K562 (cell line): ENCODE data around the gene PMM1. TPM values are rescaled to one million over a fixed set of nuclear protein-coding genes. Genes with fewer than 3 reads are reported as not detected.
A peak's percentile ranks its signal among the peaks of the same experiment; 100 is the strongest.

Experiments
- ATAC-seq: fragments of 200-7000 bp; cut with Tn5 transposase; 3 replicates; pipeline ENCODE4 v1.9.1; 2020; ENCODE audit warnings: moderate library complexity
- BruUV-seq: library from RNA; stranded (reverse); fragments of 400-500 nt; replicated peaks from 2 replicates; lab custom pipeline; 2021; lab: Mats Ljungman, UMichigan
- CTCF ChIA-PET: fragments of 300-600 bp; formaldehyde crosslinking; extraction: SDS; loops from one replicate; lab custom pipeline; 2021; ENCODE audit warnings: low intra/inter-chr PET ratio; lab: Yijun Ruan, JAX
- POLR2A ChIA-PET: fragments of 300-600, 350-650 bp; sonication (Branson Sonifier 250); formaldehyde crosslinking; extraction: SDS; loops from one replicate; lab custom pipeline; 2021; ENCODE audit warnings: antibody characterized with exemption, inconsistent platforms; lab: Yijun Ruan, JAX
- DNase-seq, 4 experiments: peaks; one replicate each; pipeline versions ENCODE4 v3.0.0 to v3.0.0-alpha.2; 2011 to 2018; ENCODE audit warnings: low spot score in 3 of 4, mixed read lengths in 3 of 4; ENCODE audit errors: extremely low read depth in 1 of 4
- FAIRE-seq: peaks from 2 replicates; lab custom pipeline; 2011; peaks lifted over from hg19 to GRCh38; lab: Jason Lieb, UNC
- H2AFZ ChIP-seq: 2 replicates; pipeline ENCODE4 v1.6.0; 2011; ENCODE audit warnings: low read depth, low read length, control low read depth, inconsistent platforms
- H3K27ac ChIP-seq: fragments of 200-600 bp; 3 replicates; pipeline ENCODE4 v1.8.0; 2011; ENCODE audit warnings: low read depth, mild to moderate bottlenecking, control low read depth, inconsistent platforms, low read length, moderate library complexity, mixed read lengths; ENCODE audit errors: extremely low read depth
- H3K27me3 ChIP-seq, 2 experiments: fragments of 300-600 bp in 1 of 2; 2 replicates in 1 of 2; 3 replicates in 1 of 2; pipeline versions ENCODE4 v1.6.0 to v1.8.0; 2011; ENCODE audit warnings: inconsistent platforms in 2 of 2, low read length in 2 of 2, mild to moderate bottlenecking in 1 of 2, mixed read lengths in 1 of 2, moderate library complexity in 1 of 2; ENCODE audit not compliant: control insufficient read depth in 2 of 2, insufficient read depth in 2 of 2
- H3K36me3 ChIP-seq: fragments of 300-600 bp; 3 replicates; pipeline ENCODE4 v1.8.0; 2011; ENCODE audit warnings: mild to moderate bottlenecking, low read length, inconsistent platforms; ENCODE audit not compliant: control insufficient read depth, insufficient read depth
- H3K4me1 ChIP-seq, 2 experiments: fragments of 200-600 bp in 1 of 2; replicated peaks in 1 of 2; 2 replicates in 1 of 2; 3 replicates in 1 of 2; pipeline versions ENCODE4 v1.5.1 to v1.8.0; 2011; ENCODE audit warnings: inconsistent platforms in 2 of 2, low read length in 2 of 2, mild to moderate bottlenecking in 1 of 2, mixed read lengths in 1 of 2, moderate library complexity in 1 of 2; ENCODE audit not compliant: control insufficient read depth in 2 of 2, insufficient read depth in 2 of 2
- H3K4me2 ChIP-seq: 2 replicates; pipeline ENCODE4 v1.6.1; 2011; ENCODE audit warnings: low read length, control low read depth, inconsistent platforms, mixed read lengths; ENCODE audit not compliant: insufficient read depth
- H3K4me3 ChIP-seq: fragments of 200-600 bp; sonication (generic), shearing (Covaris generic); 2 replicates; pipeline ENCODE4 v1.5.1; 2016; ENCODE audit warnings: control low read depth, inconsistent platforms
- H3K79me2 ChIP-seq: fragments of 200-600 bp; 3 replicates; pipeline ENCODE4 v1.8.0; 2011; ENCODE audit warnings: low read length, inconsistent platforms; ENCODE audit not compliant: control insufficient read depth, insufficient read depth
- H3K9ac ChIP-seq, 2 experiments: 2 replicates each; pipeline versions ENCODE4 v1.6.0 to v1.6.1; 2011; ENCODE audit warnings: low read depth in 2 of 2, low read length in 2 of 2, control low read depth in 1 of 2, inconsistent platforms in 1 of 2, mild to moderate bottlenecking in 1 of 2, mixed read lengths in 1 of 2; ENCODE audit not compliant: insufficient read depth in 1 of 2
- H3K9me1 ChIP-seq: one replicate; pipeline ENCODE4 v1.6.0; 2011; ENCODE audit warnings: inconsistent platforms, mild to moderate bottlenecking, low read length, moderate library complexity; ENCODE audit not compliant: control insufficient read depth, insufficient read depth
- H3K9me3 ChIP-seq: replicated peaks from 2 replicates; pipeline ENCODE4 v1.5.1; 2011; ENCODE audit warnings: low read depth, low read length, inconsistent platforms; ENCODE audit not compliant: control insufficient read depth, insufficient read depth
- H4K20me1 ChIP-seq: replicated peaks from 2 replicates; pipeline ENCODE4 v1.6.1; 2011; ENCODE audit warnings: low read length, inconsistent platforms, mixed read lengths; ENCODE audit not compliant: control insufficient read depth, insufficient read depth
- BMI1 ChIP-seq: fragments of 150-350 bp; IDR thresholded peaks from 2 replicates; pipeline ENCODE4 v1.6.1; 2014; ENCODE audit warnings: low read length
- CTCFL ChIP-seq: IDR thresholded peaks from 2 replicates; pipeline ENCODE4 v1.6.1; 2011; ENCODE audit warnings: borderline replicate concordance, low read depth, mild to moderate bottlenecking, moderate library complexity, low read length; ENCODE audit not compliant: insufficient read depth, poor library complexity, severe bottlenecking
- GATAD2B ChIP-seq: fragments of 450-650 bp; IDR thresholded peaks from 2 replicates; pipeline ENCODE4 v1.6.1; 2017; ENCODE audit warnings: mild to moderate bottlenecking, borderline replicate concordance
- MEF2D ChIP-seq: conservative IDR thresholded peaks from 2 replicates; pipeline ENCODE4 v1.6.1; 2016; ENCODE audit warnings: low read depth, missing genetic modification characterization, missing compliant biosample characterization
- MNT ChIP-seq, 2 experiments: fragments of 450-650 bp; conservative IDR thresholded peaks; 2 replicates each; pipeline ENCODE4 v1.6.1; 2017; ENCODE audit warnings: mild to moderate bottlenecking in 2 of 2, moderate library complexity in 2 of 2
- ZBTB1 ChIP-seq: sonication (generic); formaldehyde crosslinking; IDR thresholded peaks from 2 replicates; pipeline ENCODE4 v1.8.1; 2023; ENCODE audit warnings: missing genetic modification reagents, low read depth, mild to moderate bottlenecking, borderline replicate concordance
- WGBS: fragments of 100-300 bp; shearing (Covaris generic); methylation state at CpG from one replicate; pipeline ENCODE4 v1.1.6; 2016; ENCODE audit warnings: low coverage, mixed read lengths; ENCODE audit not compliant: insufficient coverage; ENCODE audit errors: missing lambda C conversion rate; 5-methylcytosine and 5-hydroxymethylcytosine counted together
- in situ Hi-C: fragments of 300-500 bp; cut with MboI; formaldehyde crosslinking; loops from 4 replicates; pipeline ENCODE4 v1.15.0; 2018; ENCODE audit warnings: inconsistent platforms, mixed read lengths
- intact Hi-C: fragments of 100-400 bp; cut with micrococcal nuclease; formaldehyde crosslinking; loops from 2 replicates; pipeline ENCODE4 v1.14.2; 2022
- polyA plus RNA-seq, 8 experiments: library from polyadenylated mRNA; depleted of rRNA in 4 of 8; stranded (reverse) in 5 of 8; unstranded in 3 of 8; fragments of >200 nt; fragmentation: Nextera tagmentation in 2 of 8; fragmentation: Illumina TruSeq in 1 of 8; extraction: Ambion mirVana in 2 of 8; extraction: Trizol in 1 of 8; gene quantifications; 2 replicates each; pipeline versions ENCODE4 v1.2.1 to v1.2.3, GENCODE V29; 2011 to 2014; ENCODE audit warnings: inconsistent platforms in 1 of 8, missing spikeins in 1 of 8
- total RNA-seq, 7 experiments: library from RNA; depleted of rRNA in 6 of 7; stranded (reverse); fragments of >200 nt in 6 of 7; fragmentation: Illumina TruSeq in 2 of 7; extraction: Trizol in 2 of 7; gene quantifications; 2 replicates each; pipeline versions ENCODE4 v1.2.1 to v1.2.3, GENCODE V29; 2011 to 2021; ENCODE audit warnings: low replicate concordance in 1 of 7
- TF ChIP-seq, protein P1 (sequence below): fragments of 450-650 bp; IDR thresholded peaks from 2 replicates; pipeline ENCODE4 v1.6.1; 2016; ENCODE audit warnings: missing biosample characterization, missing genetic modification characterization

PMM1 gene
- total and polyA plus RNA-seq, 9 of the 15 experiments (the other 6 are each of a cell fraction or from before 2014, with no cell fraction given), result 10.2 to 31.7 (median 20.3) TPM

DNA sequence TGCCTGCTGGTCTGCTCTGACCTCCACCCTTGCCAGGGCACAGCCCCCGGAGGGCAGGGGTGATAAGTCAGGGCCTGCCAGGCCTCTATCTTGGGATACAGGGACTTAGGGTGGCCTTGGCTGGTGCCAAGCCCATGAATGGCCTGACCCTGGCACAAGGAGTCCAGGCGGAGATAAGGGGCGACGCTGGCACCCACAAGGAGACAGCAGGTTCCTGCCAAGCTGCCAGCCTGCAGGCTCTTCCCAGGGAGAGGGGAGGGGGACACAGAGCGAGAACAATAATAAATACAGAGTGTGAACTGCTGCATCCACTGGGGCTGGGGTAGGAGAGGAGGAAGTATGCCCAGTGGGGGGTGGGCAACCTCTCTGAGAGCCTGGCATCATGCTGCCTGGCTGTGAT lies 27.9 kb downstream of the PMM1 start:
- H3K4me3 ChIP-seq, result no peak overlapping the region
- H3K79me2 ChIP-seq, result no peaks in the 10 kb centered on the region
- 43% methylated on average over 4 of the region's 5 CpGs for WGBS
- ChIA-PET CTCF (no interaction called here), POLR2A (no interaction called here)
- no peaks in the 10 kb centered on the region for H4K20me1 ChIP-seq
- DNase-seq (no peak), ATAC-seq (no peak), FAIRE-seq (no peak)
- H3K4me1 ChIP-seq, result peaks cover 20 to 57% of the 10 kb centered on the region in 2 experiments; a peak in 4 of 5 replicates
- H3K9me1 ChIP-seq, result no peaks in the 10 kb centered on the region
- no peak overlapping the region for H2AFZ ChIP-seq
- H3K4me2 ChIP-seq, result no peak overlapping the region
- intact Hi-C loops, result no loop called here
- H3K36me3 ChIP-seq, result no peaks in the 10 kb centered on the region
- no peaks in the 10 kb centered on the region for H3K27me3 ChIP-seq
- TF ChIP-seq MNT (conservative IDR thresholded peaks at IDR 0.05), result no peak
- no TSS peak for BruUV-seq
- H3K9ac ChIP-seq, result peak overlapping the region in 1 of 2 experiments; percentile 64; a peak in 1 of 4 replicates
- in situ Hi-C loops, result no loop called here
- no peaks in the 10 kb centered on the region for H3K9me3 ChIP-seq
- no peak overlapping the region for H3K27ac ChIP-seq

DNA sequence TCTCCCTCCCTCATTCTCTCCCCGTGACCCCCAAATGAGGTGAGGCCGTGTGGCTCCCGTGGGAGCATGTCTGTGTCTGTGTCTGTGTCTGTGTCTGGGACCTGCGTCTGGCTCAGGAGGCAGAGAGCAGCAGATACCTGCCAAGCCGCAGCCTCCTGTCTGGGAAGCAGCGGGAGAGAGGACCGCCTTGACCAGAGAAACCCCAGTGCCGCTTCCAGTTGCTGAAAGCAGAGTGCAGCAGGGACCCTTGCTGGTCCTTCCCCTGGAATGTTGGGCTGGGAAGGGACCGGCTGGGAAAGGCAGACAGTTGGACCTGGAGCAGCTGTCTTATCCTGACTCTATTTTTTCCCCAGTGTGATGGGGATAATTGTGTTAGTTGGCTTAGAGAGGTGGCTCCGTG lies 28.3 kb downstream of the PMM1 start:
- peak overlapping the region in 1 of 2 experiments; percentile 36; a peak in 1 of 4 replicates for H3K9ac ChIP-seq
- H3K4me1 ChIP-seq, result peaks cover 20 to 53% of the 10 kb centered on the region in 2 experiments; a peak in 4 of 5 replicates
- TF ChIP-seq GATAD2B (no peak), ZBTB1 (no peak), MEF2D (no peak), BMI1 (no peak), CTCFL (no peak)
- TF ChIP-seq, protein P1, sequence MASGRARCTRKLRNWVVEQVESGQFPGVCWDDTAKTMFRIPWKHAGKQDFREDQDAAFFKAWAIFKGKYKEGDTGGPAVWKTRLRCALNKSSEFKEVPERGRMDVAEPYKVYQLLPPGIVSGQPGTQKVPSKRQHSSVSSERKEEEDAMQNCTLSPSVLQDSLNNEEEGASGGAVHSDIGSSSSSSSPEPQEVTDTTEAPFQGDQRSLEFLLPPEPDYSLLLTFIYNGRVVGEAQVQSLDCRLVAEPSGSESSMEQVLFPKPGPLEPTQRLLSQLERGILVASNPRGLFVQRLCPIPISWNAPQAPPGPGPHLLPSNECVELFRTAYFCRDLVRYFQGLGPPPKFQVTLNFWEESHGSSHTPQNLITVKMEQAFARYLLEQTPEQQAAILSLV, result no peak
- H3K27me3 ChIP-seq, result no peaks in the 10 kb centered on the region
- in situ Hi-C loops, result no loop called here
- no peaks in the 10 kb centered on the region for H3K79me2 ChIP-seq
- CTCF ChIA-PET, result no interaction called here
- intact Hi-C loops, result no loop called here
- H3K27ac ChIP-seq, result no peak overlapping the region; the same call in 2 of the 3 replicates
- no peak overlapping the region for H3K4me2 ChIP-seq
- no peaks in the 10 kb centered on the region for H3K9me1 ChIP-seq
- H2AFZ ChIP-seq, result no peak overlapping the region; the same call in 1 of the 2 replicates
- no peak for ATAC-seq
- no peaks in the 10 kb centered on the region for H3K9me3 ChIP-seq
- no peak for FAIRE-seq
- no peaks in the 10 kb centered on the region for H3K36me3 ChIP-seq
- 54% methylated on average over 6 of the region's 10 CpGs for WGBS
- H3K4me3 ChIP-seq, result no peak overlapping the region
- no peak for DNase-seq
- POLR2A ChIA-PET, result no interaction called here
- H4K20me1 ChIP-seq, result no peaks in the 10 kb centered on the region
- no TSS peak for BruUV-seq
